Ascending aorta (tissue), 2 donors: ENCODE results near the gene RET. TPM values are rescaled to one million over a fixed set of nuclear protein-coding genes. Genes with fewer than 3 reads are reported as not detected.

Experiments used
- DNase-seq, 2 donors: peaks; one replicate each; pipeline ENCODE4 v3.0.0-alpha.2; 2019; ENCODE audit warnings: low spot score in 2 of 2
- H3K27ac ChIP-seq, 2 donors: fragments of 200-600 bp; sonication (generic); one replicate each; pipeline ENCODE4 v1.5.1; 2016 to 2017; ENCODE audit warnings: mild to moderate bottlenecking in 1 of 2
- H3K27me3 ChIP-seq: fragments of 200-600 bp; sonication (generic); one replicate; pipeline ENCODE4 v1.5.1; 2017
- H3K36me3 ChIP-seq, 2 donors: fragments of 200-600 bp; sonication (generic); one replicate each; pipeline ENCODE4 v1.5.1; 2016
- H3K4me1 ChIP-seq, 2 donors: fragments of 200-600 bp; sonication (generic); one replicate each; pipeline ENCODE4 v1.5.1; 2016 to 2017; ENCODE audit warnings: mild to moderate bottlenecking in 1 of 2
- H3K4me3 ChIP-seq, 2 donors: fragments of 200-600 bp; sonication (generic); one replicate each; pipeline ENCODE4 v1.5.1; 2016 to 2017; ENCODE audit warnings: mild to moderate bottlenecking in 1 of 2
- H3K9me3 ChIP-seq, 2 donors: fragments of 200-600 bp; sonication (generic); one replicate each; pipeline ENCODE4 v1.5.1; 2016
- intact Hi-C: fragments of 100-400 bp; cut with DNase I; formaldehyde crosslinking; loops from one replicate; pipeline ENCODE4 v1.15.1; 2023
- total RNA-seq: library from RNA; depleted of rRNA; stranded (reverse); fragments of >200 nt; gene quantifications from one replicate; pipeline ENCODE4 v1.1.0, GENCODE V29; 2016
- TF ChIP-seq, protein P1 (sequence below), 3 experiments: fragments of 200-600 bp in 2 of 3; fragments of 450-650 bp in 1 of 3; sonication (generic) in 2 of 3; IDR thresholded peaks; one replicate each; pipeline ENCODE4 v1.5.1; 2016 to 2019; ENCODE audit warnings: antibody characterized with exemption in 3 of 3, mild to moderate bottlenecking in 1 of 3, moderate library complexity in 1 of 3

Gene RET
- total RNA-seq, 1 donor from 2014 or later, result not detected

GRCh38 chr10:43078175-43078985 is 1.5 kb downstream of the RET start:
- H3K9me3 ChIP-seq, result no peaks in the 10 kb centered on the region
- TF ChIP-seq, protein P1, sequence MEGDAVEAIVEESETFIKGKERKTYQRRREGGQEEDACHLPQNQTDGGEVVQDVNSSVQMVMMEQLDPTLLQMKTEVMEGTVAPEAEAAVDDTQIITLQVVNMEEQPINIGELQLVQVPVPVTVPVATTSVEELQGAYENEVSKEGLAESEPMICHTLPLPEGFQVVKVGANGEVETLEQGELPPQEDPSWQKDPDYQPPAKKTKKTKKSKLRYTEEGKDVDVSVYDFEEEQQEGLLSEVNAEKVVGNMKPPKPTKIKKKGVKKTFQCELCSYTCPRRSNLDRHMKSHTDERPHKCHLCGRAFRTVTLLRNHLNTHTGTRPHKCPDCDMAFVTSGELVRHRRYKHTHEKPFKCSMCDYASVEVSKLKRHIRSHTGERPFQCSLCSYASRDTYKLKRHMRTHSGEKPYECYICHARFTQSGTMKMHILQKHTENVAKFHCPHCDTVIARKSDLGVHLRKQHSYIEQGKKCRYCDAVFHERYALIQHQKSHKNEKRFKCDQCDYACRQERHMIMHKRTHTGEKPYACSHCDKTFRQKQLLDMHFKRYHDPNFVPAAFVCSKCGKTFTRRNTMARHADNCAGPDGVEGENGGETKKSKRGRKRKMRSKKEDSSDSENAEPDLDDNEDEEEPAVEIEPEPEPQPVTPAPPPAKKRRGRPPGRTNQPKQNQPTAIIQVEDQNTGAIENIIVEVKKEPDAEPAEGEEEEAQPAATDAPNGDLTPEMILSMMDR (IDR thresholded peaks at IDR 0.05), result no peak
- no peak for DNase-seq
- H3K36me3 ChIP-seq, result no peaks in the 10 kb centered on the region
- H3K27me3 ChIP-seq, result peaks cover 8% of the 10 kb centered on the region
- H3K4me1 ChIP-seq, result peaks cover 0 to 4% of the 10 kb centered on the region in 2 donors
- H3K4me3 ChIP-seq, result no peak overlapping the region
- H3K27ac ChIP-seq, result no peak overlapping the region
- intact Hi-C loops, result no loop called here

GRCh38 chr10:43078986-43079273 is 2.1 kb downstream of the RET start:
- H3K4me3 ChIP-seq, result no peak overlapping the region
- H3K36me3 ChIP-seq, result no peaks in the 10 kb centered on the region
- no peaks in the 10 kb centered on the region for H3K9me3 ChIP-seq
- peaks cover 8% of the 10 kb centered on the region for H3K27me3 ChIP-seq
- peaks cover 0 to 4% of the 10 kb centered on the region in 2 donors for H3K4me1 ChIP-seq
- no peak for DNase-seq
- intact Hi-C loops, result no loop called here
- TF ChIP-seq, protein P1 (IDR thresholded peaks at IDR 0.05), result no peak
- H3K27ac ChIP-seq, result no peak overlapping the region

GRCh38 chr10:43079856-43080255 is 3.0 kb downstream of the RET start:
- Histone ChIP-seq H3K27ac (no peak overlapping the region), H3K4me3 (no peak overlapping the region), H3K36me3 (no peaks in the 10 kb centered on the region), H3K9me3 (no peaks in the 10 kb centered on the region), H3K4me1 (peaks cover 0 to 4% of the 10 kb centered on the region in 2 donors), H3K27me3 (peaks cover 8% of the 10 kb centered on the region)
- TF ChIP-seq, protein P1 (IDR thresholded peaks at IDR 0.05), result no peak
- DNase-seq, result no peak
- intact Hi-C loops, result no loop called here

- TF ChIP-seq, protein P1 (IDR thresholded peaks at IDR 0.05), result no peak
- H3K27me3 ChIP-seq, result peaks cover 2% of the 10 kb centered on the region
- intact Hi-C loops, result no loop called here
- H3K4me1 ChIP-seq, result no peaks in the 10 kb centered on the region
- no peak for DNase-seq
- H3K36me3 ChIP-seq, result no peaks in the 10 kb centered on the region
- H3K27ac ChIP-seq, result no peak overlapping the region
- H3K9me3 ChIP-seq, result no peaks in the 10 kb centered on the region
- no peak overlapping the region for H3K4me3 ChIP-seq
Measured at GRCh38 chr10:43082087-43082486, 5.2 kb downstream of the RET start.

DNA sequence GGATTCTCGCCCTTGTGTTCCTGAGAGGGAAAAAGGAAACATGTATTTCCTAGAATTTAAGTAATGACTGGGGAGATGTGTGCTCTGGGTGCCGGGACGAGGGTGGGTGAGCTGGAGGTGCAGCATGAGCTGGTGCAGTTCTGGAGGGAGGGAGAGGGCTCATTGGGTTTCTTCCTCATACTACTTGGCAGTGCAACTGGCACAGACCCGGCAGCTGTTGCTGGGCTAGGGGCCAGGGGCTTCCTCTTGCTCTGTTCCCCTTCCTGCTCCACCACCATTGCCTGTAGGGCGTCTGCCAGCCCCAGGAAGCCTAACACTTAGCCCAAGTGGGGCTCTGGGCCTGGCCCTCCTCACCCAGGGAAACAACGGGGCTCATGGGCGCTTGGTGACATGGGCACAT is 5.9 kb downstream of the RET start:
- Histone ChIP-seq H3K27me3 (no peaks in the 10 kb centered on the region), H3K4me3 (no peak overlapping the region), H3K36me3 (no peaks in the 10 kb centered on the region), H3K27ac (no peak overlapping the region), H3K4me1 (no peaks in the 10 kb centered on the region), H3K9me3 (no peaks in the 10 kb centered on the region)
- DNase-seq, result no peak
- TF ChIP-seq, protein P1 (IDR thresholded peaks at IDR 0.05), result no peak
- intact Hi-C loops, result no loop called here
